ENCODE measurements around the gene CLN6.
"Not testable (repeated sequence)": the region's sequence is repeated elsewhere in the genome, so short reads cannot be mapped to it uniquely, and the experiment has no call there.

The CLN6 gene

DNA sequence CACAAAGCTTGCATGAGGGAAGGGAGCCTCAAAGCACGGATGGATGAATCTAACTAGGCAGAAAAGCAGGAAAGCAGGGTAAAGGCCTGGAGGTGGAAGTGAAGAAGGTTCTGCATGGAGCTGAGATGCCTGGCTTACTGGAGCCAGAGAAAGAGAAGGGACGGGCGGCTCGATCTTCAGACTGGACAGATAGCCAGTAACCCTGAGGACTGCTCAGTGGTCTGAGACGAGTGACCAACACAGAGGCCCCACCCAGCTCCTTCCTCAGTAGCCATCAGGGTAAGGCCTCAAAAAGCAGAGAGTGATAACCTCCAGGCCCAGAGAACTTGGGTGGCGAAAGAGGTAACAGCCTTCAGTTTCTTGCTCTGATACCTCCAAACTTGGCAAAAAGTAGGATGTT, 6.4 kb downstream of the CLN6 start:
- no peak for DNase-seq (ENCODE audit: low read depth, low spot score)

DNA sequence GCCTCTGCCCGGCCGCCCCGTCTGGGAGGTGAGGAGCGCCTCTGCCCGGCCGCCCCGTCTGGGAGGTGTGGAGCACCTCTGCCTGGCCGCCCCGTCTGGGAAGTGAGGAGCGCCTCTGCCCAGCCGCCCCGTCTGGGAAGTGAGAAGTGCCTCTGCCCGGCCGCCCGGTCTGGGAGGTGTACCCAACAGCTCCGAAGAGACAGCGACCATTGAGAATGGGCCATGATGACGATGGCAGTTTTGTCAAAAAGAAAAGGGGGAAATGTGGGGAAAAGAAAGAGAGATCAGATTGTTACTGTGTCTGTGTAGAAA, 7.1 kb downstream of the CLN6 start:
- DNase-seq (ENCODE audit: low read depth, low spot score): not testable (repeated sequence)

GRCh38 chr15:68221530-68222431, 7.7 kb downstream of the CLN6 start:
- not testable (repeated sequence) for DNase-seq (ENCODE audit: low read depth, low spot score)

- no peak for DNase-seq (ENCODE audit: low read depth, low spot score)
These were observed 8.6 kb downstream of the CLN6 start for GRCh38 chr15:68220967-68221366.

DNA sequence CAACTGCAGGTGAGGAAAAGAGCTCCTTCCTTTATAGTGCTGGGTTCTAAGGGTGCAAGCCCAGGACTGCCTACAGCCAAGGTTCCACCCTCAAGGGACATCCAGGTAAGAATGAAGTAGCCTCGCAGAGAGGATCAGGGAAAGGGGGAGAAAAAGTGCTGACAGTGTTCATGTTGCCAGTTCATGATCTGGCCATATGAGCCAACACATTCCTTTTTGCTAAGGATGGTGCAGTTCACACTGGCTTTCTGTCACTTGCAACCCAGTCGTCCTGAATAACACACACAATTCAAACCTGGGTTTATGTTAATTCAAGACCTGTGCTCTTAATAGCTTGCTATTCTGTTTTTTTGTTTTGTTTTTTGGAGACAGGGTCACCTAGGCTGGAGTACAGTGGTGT, 9.0 kb downstream of the CLN6 start:
- no peak for DNase-seq (ENCODE audit: low read depth, low spot score)

GRCh38 chr15:68218847-68219798, 10.4 kb downstream of the CLN6 start:
- DNase-seq (ENCODE audit: low read depth, low spot score): no peak

DNA sequence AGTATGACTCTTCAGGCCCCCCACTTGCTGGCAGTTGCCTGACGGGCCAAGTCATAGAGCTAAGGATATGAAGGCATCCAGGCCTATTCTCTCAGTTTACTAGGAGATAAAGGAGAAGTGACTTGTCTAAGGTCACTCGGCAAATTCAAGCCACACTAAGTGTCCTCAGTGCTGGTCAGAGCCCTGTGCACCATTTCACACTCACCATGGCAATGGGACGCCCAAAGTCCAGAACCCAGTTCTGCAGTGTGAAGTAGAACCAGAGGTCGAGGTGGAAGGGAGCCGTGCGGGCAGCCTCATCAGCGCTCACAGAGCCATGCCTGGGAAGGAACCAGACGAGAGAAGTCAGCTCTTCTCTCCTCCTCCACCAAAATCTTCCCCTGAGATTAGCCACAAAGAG, 11.2 kb downstream of the CLN6 start:
- DNase-seq (ENCODE audit: low read depth, low spot score): no peak

- DNase-seq (ENCODE audit: low read depth, low spot score): no peak
These were observed 12.2 kb downstream of the CLN6 start for GRCh38 chr15:68217341-68217740.

DNA sequence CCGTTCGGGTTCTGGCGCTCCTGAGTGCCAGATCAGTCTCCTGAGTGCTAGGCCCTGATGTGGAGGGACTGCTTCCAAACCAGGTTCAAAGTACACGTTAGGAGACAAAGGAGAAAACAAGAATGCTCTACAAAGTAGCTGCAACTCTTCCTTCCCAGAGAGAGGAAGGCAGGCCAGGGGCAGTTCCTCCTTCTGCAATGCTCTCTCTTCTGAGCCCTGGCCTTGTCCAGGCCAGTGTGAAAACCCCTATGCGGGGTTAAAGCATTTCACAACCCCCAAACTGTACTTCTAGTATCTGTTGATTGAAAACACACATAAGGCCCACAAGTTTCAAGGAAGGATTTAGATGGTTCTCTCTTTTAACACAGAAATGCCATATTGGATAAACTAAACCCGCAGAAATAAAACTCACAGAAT, 14.7 kb downstream of the CLN6 start:
- no peak for DNase-seq (ENCODE audit: low read depth, low spot score)

GRCh38 chr15:68213991-68214837, 15.3 kb downstream of the CLN6 start:
- DNase-seq (ENCODE audit: low read depth, low spot score): no peak

DNA sequence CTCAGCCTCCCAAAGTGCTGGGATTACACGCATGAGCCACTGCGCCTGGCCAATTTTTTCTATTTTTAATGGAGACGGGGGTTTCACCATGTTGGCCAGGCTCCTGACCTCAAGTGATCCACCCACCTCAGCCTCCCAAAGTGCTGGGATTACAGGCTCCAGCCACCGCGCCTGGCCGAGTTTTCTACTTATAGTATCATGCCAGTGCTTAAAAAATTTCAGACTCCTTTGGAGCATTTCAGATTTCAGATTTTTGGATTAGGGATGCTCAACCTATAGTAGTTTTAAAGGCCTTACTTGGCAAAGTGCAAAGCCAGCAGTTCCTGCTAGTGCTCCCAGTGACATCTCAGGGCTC, 16.1 kb downstream of the CLN6 start:
- not testable (repeated sequence) for DNase-seq (ENCODE audit: low read depth, low spot score)

GRCh38 chr15:68211656-68212320, 17.7 kb downstream of the CLN6 start:
- DNase-seq (ENCODE audit: low read depth, low spot score): no peak

DNA sequence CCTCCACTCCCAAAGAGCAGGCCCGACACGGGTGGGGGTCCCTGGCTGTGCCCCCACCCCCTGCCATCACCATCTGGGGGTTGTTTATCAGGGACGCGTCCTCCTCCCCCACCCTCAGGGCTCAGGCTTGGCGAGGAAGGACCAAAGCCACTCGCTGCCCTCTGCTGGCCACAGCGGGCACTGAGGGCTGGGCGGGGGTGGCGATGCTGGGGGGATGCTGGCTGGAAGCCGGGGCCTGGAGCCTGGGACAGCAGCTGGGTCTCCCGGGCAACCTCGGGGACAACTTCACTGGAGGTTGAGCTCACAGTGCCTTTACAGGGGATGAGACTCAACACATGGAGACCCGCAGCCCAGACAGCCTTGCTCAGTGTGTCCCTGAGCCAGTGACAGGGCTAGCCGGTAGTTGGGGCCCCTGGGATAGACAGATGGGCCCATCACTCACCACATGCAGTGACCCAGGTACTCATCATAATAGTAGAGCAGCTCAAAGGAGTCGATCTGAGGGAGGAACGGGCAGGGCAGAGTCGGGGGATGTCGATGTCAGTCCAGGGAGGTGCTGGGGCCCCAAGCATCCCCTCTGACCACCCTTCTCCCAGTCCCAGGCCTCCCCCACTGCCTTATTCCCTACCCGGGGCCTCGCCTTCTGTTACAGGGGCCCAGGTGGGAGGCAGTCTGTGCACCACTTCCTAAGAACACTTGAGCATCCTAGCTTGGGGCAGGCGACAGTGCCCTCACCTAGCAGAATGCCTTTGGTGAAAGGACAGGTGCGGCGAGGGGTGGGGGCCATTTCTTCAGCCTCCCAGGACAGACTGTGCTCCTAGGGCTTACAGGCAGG, 18.5 kb downstream of the CLN6 start:
- DNase-seq (ENCODE audit: low read depth, low spot score): no peak

DNA sequence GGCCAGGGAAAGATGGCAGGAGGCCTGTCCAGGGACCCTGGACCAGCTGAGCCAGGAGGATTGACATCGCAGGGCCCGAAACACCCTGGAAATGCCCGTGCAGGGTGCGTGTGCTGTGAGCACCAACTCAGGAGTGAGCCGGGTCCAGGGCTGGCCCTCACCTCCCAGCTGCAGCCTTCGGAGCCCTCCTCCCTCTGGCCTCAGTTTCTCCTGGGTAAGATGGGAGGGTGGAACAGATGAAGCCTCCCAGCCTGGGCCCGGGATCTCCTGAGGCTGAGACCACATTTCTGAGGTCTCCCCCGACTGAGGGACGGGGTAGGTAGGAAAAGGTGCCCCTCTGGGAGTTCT, 19.1 kb downstream of the CLN6 start:
- no peak for DNase-seq (ENCODE audit: low read depth, low spot score)

DNA sequence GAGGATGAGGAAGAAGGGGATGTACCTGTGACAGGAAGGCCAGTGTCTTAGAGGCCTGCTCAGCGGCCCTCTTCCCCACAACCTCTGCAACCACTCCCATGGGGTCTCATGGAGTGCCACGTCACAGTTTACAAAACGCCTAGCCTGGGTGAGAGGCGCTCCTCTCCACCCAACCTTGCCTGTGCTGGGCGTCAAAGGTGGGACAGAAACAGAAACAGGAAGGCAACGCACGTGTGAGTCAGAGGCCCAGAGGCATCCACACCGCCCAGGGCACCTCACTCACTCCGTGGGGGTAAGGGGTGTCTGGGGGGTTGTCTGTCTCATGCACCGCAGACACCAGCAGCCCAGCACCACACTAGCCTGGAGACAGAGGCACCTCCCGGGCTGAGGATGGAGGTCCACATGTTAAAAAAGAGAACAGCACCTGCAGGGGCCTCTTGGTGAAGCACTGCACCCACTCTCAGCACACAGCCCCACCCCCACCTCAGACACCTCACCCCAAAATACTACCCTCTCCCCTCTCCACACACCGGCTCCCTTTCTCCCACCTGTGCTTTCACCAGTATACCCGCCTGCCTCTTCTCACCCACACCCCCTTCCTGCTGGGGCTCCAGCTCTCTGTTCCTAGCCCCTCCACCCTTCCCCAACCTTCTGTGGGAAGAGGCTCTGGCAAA, 19.7 kb downstream of the CLN6 start:
- no peak for DNase-seq (ENCODE audit: low read depth, low spot score)

- no peak for DNase-seq (ENCODE audit: low read depth, low spot score)
These were observed 20.3 kb downstream of the CLN6 start for GRCh38 chr15:68209272-68209671.

DNA sequence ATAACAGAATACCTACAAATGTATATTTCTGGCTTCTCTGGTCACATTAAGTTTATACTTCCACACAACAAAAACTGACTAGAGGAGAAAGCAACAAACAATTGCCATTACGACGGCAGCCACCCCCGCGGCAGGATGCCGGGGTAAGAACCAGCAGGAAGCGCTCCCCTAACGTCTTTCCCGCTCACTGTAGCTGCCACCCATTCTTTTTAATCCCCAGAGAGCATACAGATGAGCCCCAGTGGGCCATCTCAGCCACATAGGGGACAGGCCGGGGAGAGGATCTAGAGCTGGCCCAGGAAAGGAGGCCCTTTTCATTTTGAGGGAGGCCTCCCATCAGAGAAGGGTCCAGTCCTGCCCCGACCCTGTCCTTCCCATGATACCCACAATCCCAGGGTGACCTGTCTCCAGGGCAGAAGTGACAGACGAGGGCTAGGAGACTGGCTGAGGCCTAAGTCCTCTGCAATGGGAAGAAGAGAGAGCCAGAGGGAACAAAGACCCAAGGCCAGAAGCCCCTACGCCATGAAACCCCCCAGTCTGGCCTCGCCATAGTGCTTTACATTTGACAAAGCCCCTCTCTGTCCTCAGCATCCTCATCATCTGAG, 20.8 kb downstream of the CLN6 start:
- no peak for DNase-seq (ENCODE audit: low read depth, low spot score)

DNA sequence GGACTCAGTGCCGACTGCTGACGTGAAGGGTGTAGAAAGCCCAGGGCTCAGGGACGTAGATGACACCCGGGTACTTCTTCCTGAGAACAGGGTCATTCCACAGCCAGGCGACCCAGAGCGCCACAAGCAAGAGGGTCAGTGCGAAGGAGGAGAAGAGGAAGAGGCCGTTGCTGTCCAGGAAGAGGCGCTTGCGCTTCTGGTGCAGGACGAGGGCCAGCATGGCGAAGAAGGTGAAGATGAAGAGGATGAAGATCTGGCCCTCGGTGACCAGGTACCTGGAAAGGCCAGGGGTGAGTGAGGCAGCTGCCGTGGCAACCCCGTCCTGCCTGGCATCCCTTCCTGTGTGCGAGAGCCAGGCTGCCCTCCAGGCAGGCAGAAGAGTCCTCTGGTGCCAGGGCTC, 21.4 kb downstream of the CLN6 start:
- DNase-seq (ENCODE audit: low read depth, low spot score): no peak

DNA sequence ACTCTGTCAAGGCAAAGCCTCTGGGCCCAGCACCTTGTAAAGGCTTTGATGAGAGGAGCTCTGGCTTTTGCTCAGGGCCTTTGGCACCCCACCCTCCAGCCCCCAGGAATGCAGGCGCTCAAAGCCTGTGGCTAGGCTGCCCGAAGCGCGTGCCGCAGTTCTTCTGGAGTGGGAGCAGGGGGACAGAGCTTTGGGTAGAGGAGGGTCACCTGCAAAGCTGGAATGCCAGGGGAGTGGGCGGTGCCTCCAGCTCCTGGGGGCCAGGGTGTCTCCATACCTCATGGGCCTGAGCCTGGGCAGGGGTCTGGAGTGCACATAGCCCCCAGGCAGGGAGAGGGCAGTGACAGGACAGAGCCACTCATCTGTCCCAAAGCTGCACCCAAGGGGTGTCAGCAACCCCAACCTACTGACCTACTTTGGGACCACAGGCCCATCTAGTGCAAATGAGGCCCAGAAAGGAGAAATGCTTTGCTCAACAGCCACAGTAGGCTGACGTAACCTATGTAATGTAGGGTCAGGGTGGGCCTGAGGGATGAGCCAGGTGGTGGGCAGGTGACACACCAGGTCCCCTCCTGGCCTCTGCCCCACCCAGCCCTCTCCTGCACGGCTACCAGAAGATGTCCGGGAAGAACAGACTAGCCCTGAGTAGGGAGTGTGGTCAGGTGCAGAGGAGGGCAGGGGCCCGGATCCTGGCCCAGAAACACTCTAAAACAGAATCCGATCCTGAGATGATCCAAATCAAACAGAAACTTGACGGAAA, 22.2 kb downstream of the CLN6 start:
- no peak for DNase-seq (ENCODE audit: low read depth, low spot score)
